ENCODE measurements around the gene CALB2. TPM values are rescaled to one million over a fixed set of nuclear protein-coding genes. Genes with fewer than 3 reads are reported as not detected.

CALB2 gene
- total and polyA plus RNA-seq, 2 donors (not counting 3 experiments of a cell fraction or from before 2014, with no cell fraction given) = not detected

DNA sequence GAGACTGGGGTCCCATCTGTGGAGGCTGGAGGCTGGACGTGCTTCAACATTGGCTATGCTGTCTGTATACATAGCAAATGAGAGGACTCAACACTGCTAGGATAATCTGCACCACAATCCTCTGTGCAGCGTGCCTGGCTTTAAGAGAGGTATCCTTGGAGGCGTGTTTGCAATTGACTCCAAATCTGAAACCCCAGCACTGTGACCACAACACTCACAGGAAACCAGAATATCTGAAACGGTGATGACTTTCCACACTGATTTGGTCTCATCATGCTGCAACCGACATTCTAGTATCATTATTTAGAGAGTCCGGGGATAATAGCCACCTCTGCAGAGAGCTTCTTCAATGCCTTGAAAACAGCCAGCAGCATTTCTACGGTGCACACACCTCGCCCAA lies 48.2 kb downstream of the CALB2 start:
- POLR2A ChIA-PET = no interaction called here

More for the DNA sequence above, 48.2 kb downstream of the CALB2 start:
- dilution Hi-C loops (cut with MboI; ENCODE audit: extremely low pct_ligation_motif_present, low sequenced_read_pairs) = no loop called here
- Histone ChIP-seq H3K9me1 (replicated peaks; ENCODE audit: control insufficient read depth, extremely low read depth, insufficient read depth, low read length) (no peaks in the 10 kb centered on the region), H3K36me3 (ENCODE audit: control insufficient read depth in 2 of 2, extremely low read depth in 1 of 2, insufficient read depth in 2 of 2, low read length in 2 of 2) (no peaks in the 10 kb centered on the region), H4K20me1 (replicated peaks; ENCODE audit: control insufficient read depth, extremely low read depth, insufficient read depth, low read length) (no peaks in the 10 kb centered on the region), H3K4me1 (ENCODE audit: control insufficient read depth, extremely low read depth, insufficient read depth, low read length) (no peaks in the 10 kb centered on the region), H3K4me2 (ENCODE audit: insufficient read depth, low read length) (no peak overlapping the region), H3K4me3 (replicated peaks in 1 of 3; ENCODE audit: insufficient read depth in 1 of 3, low read depth in 1 of 3, low read length in 3 of 3) (no peak overlapping the region), H3K79me2 (ENCODE audit: control insufficient read depth, insufficient read depth, low read length) (no peaks in the 10 kb centered on the region), H2AFZ (ENCODE audit: low read depth, low read length) (no peak overlapping the region), H3K9ac (replicated peaks; ENCODE audit: extremely low read depth, insufficient read depth, low read length) (no peak overlapping the region), H3K9me3 (replicated peaks; ENCODE audit: control insufficient read depth, insufficient read depth, low read length) (no peaks in the 10 kb centered on the region), H3K27ac (ENCODE audit: insufficient read depth, low read depth, low read length) (no peak overlapping the region), H3K27me3 (ENCODE audit: control insufficient read depth in 2 of 2, insufficient read depth in 2 of 2, low read length in 2 of 2) (no peaks in the 10 kb centered on the region)
- no TSS peak for BruUV-seq (replicated peaks)
- CTCF ChIA-PET = no interaction called here
- DNase-seq (ENCODE audit: low read depth, low spot score) (no peak), FAIRE-seq (no peak)
- TF ChIP-seq MYC (IDR thresholded peaks at IDR 0.05; ENCODE audit: low read depth, low read length) = no peak
- no peak for TF ChIP-seq EZH2 (IDR thresholded peaks at IDR 0.05; ENCODE audit: borderline replicate concordance, low read depth, low read length, severe bottlenecking)
- no peak for TF ChIP-seq GATA2 (IDR thresholded peaks at IDR 0.05; ENCODE audit: insufficient read depth, insufficient read length, low read depth, low read length)
- TF ChIP-seq JUN (IDR thresholded peaks at IDR 0.05; ENCODE audit: borderline replicate concordance, insufficient read depth, insufficient read length, low read depth) = no peak
- TF ChIP-seq POLR2A (IDR thresholded peaks at IDR 0.05; ENCODE audit: low read depth, low read length) = no peak
- TF ChIP-seq FOS (IDR thresholded peaks at IDR 0.05; ENCODE audit: borderline replicate concordance, insufficient read depth, low read length) = no peak
- no peak for TF ChIP-seq POLR2AphosphoS5 (IDR thresholded peaks at IDR 0.05; ENCODE audit: insufficient read depth, low read depth, low read length)
- TF ChIP-seq CTCF (IDR thresholded peaks at IDR 0.05; ENCODE audit: extremely low read depth in 1 of 2, insufficient read depth in 1 of 2, low read depth in 1 of 2, low read length in 2 of 2) = no peak
- TF ChIP-seq, protein P1, sequence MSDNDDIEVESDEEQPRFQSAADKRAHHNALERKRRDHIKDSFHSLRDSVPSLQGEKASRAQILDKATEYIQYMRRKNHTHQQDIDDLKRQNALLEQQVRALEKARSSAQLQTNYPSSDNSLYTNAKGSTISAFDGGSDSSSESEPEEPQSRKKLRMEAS (IDR thresholded peaks at IDR 0.05; ENCODE audit: insufficient read depth, insufficient read length) = no peak
- intact Hi-C loops (cut with micrococcal nuclease) = no loop called here
